Measurements from ENCODE around the gene EFCAB6. TPM values are rescaled to one million over a fixed set of nuclear protein-coding genes. Genes with fewer than 3 reads are reported as not detected.

EFCAB6 gene, protein sequence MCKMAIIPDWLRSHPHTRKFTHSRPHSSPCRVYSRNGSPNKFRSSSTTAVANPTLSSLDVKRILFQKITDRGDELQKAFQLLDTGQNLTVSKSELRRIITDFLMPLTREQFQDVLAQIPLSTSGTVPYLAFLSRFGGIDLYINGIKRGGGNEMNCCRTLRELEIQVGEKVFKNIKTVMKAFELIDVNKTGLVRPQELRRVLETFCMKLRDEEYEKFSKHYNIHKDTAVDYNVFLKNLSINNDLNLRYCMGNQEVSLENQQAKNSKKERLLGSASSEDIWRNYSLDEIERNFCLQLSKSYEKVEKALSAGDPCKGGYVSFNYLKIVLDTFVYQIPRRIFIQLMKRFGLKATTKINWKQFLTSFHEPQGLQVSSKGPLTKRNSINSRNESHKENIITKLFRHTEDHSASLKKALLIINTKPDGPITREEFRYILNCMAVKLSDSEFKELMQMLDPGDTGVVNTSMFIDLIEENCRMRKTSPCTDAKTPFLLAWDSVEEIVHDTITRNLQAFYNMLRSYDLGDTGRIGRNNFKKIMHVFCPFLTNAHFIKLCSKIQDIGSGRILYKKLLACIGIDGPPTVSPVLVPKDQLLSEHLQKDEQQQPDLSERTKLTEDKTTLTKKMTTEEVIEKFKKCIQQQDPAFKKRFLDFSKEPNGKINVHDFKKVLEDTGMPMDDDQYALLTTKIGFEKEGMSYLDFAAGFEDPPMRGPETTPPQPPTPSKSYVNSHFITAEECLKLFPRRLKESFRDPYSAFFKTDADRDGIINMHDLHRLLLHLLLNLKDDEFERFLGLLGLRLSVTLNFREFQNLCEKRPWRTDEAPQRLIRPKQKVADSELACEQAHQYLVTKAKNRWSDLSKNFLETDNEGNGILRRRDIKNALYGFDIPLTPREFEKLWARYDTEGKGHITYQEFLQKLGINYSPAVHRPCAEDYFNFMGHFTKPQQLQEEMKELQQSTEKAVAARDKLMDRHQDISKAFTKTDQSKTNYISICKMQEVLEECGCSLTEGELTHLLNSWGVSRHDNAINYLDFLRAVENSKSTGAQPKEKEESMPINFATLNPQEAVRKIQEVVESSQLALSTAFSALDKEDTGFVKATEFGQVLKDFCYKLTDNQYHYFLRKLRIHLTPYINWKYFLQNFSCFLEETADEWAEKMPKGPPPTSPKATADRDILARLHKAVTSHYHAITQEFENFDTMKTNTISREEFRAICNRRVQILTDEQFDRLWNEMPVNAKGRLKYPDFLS (N-terminal part only)
- not detected for total RNA-seq

GRCh38 chr22:43812149-43812842 is at the start of gene EFCAB6:
TSS of gene EFCAB6 (minus strand) at chr22:43812305. CDS start at chr22:43782318, 29,987 bp downstream.
- peak; percentile 89 for DNase-seq

- no peak for DNase-seq
Measured at GRCh38 chr22:43861529-43861928, 49.4 kb upstream of the EFCAB6 start.

DNA sequence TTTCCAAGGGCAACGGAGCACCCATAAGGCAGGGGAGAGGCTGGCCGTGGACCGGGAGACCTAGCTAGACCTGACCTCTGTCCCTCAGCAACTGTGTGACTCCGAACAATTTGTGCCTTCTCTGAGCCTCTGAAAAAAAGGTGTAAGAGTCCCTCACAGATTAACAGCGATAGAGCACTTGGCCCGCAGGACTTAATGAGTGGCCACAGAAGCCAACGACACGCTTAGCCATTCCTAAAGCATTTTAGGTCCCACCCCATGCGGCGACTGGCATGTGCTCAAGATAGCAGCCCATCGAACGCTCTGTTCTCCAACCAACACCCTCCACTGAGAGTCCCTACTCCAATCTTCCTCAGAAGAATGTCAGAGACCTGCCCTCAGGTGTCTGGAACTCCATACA is 48.7 kb upstream of the EFCAB6 start:
- DNase-seq = no peak

GRCh38 chr22:43860126-43860525 is 48.0 kb upstream of the EFCAB6 start:
- DNase-seq = no peak

- no peak for DNase-seq
Measured at GRCh38 chr22:43859621-43860020, 47.5 kb upstream of the EFCAB6 start.

GRCh38 chr22:43859176-43859575 is 47.1 kb upstream of the EFCAB6 start:
- no peak for DNase-seq

- DNase-seq = no peak
Measured at GRCh38 chr22:43858156-43858895, 46.2 kb upstream of the EFCAB6 start.

- DNase-seq = no peak
Measured at GRCh38 chr22:43857367-43857766, 45.3 kb upstream of the EFCAB6 start.

DNA sequence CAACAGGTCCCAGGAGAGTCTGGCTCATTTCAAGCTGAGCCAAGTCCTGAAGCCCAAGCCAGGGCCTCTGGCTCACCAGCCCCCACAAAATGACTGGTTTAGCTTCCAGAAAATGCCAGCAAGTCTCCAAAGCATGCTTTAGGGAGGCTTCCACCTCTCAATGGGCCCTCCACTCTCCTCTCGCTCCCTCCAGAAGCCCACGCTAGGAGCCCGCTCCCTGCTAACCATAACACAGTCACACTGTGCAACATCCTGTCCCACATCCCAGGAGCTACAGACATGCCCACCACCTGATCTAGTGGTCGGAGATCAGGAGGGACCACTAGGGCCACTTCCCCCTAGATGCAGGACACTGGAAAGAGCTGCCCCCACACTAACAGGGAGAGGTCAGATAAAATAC is 43.3 kb upstream of the EFCAB6 start:
- no peak for DNase-seq

DNA sequence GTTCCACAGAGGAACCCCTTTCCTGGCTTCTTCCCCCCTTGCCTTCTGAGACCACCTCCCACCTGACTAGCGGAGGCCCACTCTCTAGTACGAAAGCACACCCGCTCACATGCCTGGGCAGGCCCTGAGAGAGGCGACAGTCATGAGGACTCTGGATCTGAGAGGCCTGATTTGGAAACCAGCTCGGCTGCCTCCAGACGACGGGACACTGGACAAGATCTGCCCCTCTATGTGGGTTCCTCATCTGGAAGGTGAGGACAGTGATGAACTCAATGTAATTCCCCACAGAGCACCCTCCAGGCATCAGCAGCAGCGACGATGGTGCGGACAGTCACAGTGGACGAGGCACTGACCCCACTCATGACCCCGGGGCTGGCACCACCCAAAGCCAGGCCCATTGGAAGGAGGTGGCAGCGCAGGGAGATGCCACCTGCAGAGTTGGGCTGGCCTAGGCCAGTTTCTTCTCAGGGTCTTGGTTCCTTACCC is 42.7 kb upstream of the EFCAB6 start:
- DNase-seq = no peak

DNA sequence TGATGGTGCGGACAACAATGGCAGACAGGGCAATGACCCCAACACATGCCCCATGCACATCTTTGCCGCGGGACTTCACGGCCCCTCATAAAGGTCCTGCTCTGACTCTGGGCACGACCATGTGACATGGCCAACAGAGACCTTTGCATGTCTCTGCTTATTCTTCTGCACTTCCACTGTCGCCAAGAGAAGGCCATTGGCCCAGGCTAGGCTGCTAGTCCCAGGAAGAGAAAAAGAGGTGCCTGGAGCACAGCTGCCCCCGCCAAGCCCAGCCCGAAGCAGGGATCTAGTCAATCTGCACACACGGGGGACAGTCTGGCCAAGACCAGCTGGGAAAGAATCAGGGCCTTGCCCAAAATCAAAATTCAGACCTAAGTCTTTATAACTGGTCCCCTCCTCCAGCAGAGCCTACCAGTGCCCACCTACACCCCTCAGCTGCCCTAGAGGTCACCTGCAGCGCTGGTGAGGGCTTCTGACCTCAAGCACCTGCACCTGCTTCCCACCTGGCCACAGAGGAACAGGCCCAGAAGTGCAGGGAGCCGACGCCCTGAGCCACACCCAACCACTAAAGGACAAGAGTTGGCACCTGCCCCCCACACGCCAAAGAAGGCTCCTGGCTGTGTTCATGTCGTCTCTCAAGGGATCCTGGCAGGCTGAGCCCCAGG is 42.1 kb upstream of the EFCAB6 start:
- no peak for DNase-seq

DNA sequence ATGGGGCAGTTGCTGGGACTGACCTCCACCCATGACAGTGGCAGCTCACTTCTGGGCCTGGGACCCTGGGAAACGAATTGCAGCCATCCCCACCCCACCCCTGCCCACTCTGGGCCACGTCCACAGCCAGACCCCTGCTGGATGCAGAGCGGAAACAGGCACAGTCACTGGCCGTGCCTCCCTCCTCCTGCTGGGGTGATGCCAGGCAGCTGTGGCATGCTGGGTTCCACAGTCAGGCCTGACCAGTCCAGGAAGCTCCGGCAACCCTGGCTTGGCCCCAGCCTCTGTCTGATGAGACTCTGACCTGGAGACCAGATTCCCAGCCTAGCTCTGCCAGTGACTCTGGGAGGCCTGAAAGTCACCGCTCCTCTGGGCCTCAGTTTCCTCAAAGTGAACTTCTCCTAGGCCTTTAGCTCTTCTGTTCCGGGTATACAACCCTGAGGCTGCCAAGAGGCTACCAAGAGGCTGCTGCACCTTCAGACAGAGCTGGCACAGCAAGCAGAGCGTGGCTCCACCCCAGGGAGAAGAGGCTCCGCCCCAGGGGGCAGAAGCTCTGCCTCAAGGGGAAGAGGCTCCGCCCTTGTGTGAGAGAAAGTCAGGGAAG is 41.3 kb upstream of the EFCAB6 start:
- DNase-seq = no peak

DNA sequence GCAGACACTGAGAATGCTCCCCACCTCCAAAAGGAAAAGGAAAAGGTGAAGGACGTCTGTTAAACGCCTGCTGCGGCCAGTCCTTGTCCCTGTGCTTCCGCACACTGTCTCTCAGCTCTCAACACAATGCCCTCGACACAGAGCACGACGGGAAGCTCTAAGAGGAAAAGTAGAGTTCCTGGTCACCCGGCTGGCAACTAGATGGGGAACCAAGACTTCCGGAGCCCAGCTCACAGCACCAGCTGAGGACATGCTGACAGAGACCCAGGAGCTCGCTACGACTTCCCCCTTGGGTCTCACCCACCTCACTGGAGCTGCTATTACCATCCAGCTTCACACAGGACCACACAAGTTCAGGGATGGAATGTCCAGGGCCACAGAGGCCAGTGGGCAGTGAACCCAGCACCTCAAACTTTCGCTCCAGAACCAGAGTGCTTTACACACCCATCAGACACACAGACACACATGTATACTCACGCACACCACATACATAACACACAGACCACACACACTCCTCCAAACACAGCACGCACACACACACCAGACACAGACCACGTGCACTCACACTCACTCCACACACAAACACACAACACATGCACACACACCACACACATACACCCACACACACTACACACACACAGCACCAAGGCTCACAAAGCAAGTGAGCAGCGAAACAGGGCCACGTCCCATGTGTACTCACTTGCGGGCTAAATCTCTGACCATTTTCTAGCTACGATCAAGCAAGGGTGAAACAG is 40.6 kb upstream of the EFCAB6 start:
- DNase-seq = no peak

DNA sequence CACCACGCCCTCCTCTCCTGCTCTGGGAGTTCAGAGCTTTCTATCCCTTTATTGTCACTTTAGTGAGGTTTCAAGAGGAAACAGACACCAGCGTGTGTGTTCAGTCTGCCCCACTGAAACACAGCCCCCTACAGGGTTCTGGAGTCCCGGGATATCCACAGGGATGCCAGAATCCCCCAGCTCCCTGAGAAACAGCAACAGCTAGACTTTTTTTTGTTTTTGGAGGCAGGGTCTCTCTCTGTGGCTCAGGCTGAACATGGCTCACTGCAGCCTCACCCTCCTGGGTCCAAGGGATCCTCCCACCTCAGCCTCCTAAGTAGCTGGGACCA is 39.8 kb upstream of the EFCAB6 start:
- DNase-seq = no peak

DNA sequence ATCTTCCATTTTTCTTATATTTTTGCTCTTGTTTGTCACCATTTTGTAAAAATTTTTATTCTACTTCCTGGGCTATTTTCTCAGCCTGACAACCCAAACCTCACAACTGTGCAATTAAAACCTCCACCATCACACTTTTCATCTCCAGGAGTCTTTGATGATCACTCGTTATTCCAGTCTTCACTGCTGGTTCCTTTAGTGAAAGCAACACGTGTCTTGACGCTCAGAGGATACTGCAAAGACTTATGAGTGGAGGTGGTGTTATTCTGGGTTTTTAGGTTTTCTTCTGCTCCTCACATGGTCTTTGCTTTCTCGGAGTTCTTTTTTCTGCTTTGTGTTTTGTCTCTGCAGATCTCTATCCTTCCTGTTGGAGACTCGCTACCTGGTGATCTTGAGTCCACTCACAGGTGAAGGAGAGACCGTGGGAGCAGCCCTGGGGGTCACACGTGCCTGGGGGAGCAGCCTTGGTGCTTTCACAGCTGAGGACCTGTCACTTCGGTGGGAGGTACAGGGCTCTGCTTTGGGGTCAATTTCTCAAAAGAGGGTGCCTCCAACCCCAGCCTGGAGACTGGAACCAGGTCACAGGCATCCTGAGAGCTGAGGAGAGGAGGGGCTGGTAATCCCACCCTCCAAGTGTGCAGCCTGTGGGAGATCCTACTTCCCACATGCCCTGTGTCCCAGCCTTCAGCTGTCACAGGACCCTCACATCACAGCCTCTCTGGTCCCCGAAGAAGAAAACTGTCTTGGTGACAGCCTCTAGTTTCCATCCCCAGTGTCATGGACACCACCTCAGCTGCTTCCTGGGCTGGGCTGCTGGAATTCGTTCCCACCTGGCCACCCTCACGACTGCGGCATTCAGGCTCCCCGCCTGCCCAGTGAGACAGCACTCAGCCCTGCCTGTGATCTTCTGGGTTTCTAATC is 39.2 kb upstream of the EFCAB6 start:
- DNase-seq = no peak

- no peak for DNase-seq
Measured at GRCh38 chr22:43850529-43850928, 38.4 kb upstream of the EFCAB6 start.

DNA sequence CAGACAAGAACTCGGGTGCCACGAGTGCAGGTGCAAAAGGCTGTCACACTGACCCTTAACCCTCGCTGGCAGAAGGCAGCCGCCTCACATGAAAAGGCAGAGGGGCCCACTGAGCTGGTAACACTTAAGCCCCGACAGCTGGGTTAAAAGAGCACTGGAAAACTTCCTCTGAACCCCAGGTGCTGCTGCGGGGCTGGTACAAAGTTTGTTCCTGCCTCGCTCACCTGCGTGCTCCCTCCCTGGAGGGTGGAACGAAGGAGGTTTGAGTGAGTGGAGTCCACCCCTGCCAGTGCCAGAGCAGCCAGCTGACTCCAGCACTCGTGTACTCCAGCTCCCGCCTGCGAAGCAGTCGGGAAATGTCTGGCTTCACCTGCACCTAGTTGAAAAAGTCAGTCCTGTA is 37.6 kb upstream of the EFCAB6 start:
- DNase-seq = no peak

DNA sequence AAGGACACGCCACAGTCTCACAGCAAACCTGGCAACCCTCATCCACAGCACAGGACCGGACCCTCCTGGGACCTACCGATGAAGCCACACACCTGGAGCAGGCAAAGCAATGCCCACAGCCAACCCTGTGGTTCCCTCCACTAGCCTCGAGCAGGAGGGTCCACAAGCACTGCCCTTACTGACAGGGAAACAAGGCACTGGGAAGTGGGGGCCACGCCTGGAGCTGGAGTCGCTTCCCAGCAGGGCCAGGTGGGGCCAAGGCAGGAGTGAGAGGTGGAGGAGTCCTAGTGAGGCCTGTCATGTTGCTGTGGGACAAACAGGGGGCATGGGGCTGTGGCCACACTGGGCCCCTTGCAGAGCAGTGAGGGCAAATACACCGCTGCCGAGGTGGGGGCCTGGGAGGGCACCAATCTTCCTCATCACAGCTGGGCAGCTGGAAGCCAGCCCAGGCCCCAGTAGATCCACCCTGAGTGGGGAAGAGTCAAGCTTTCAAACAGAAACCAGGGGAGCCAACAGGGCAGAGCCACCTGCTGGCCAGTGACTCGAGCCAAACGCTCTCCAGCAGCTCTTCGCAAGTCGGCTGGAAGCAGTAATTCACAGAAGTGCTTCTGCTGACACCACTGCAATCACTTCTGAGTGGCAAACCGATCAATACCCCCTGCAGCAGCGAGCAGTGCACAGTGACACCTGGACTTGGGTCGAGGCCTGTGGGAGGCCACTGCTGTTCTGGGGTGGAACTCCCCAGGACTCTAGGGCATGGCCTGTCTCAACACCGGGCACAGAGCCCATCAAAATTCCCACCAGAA is 36.5 kb upstream of the EFCAB6 start:
- no peak for DNase-seq
